Cardiac muscle cell (in vitro differentiated cells and primary cell): ENCODE data around the gene ZCCHC18. TPM values are rescaled to one million over a fixed set of nuclear protein-coding genes. Genes with fewer than 3 reads are reported as not detected.
"Not testable (repeated sequence)": the region's sequence is repeated elsewhere in the genome, so short reads cannot be mapped to it uniquely, and the experiment has no call there.

Source experiments
- DNase-seq, 2 donors: peaks; one replicate each; pipeline versions ENCODE4 v3.0.0 to v3.0.0-alpha.2; 2010 to 2017; ENCODE audit warnings: low read depth in 1 of 2, low spot score in 1 of 2
- H3K27ac ChIP-seq: fragments of 200-600 bp; sonication (generic); 2 replicates; pipeline ENCODE4 v1.5.1; 2016
- H3K27me3 ChIP-seq: fragments of 200-600 bp; sonication (generic); 2 replicates; pipeline ENCODE4 v1.6.0; 2016; ENCODE audit warnings: control low read depth
- H3K36me3 ChIP-seq: fragments of 200-600 bp; sonication (generic); 2 replicates; pipeline ENCODE4 v1.5.1; 2016; ENCODE audit warnings: control low read depth
- H3K4me1 ChIP-seq: fragments of 200-600 bp; sonication (generic); 2 replicates; pipeline ENCODE4 v1.8.1; 2017; ENCODE audit warnings: low read depth, mild to moderate bottlenecking, mixed run types
- H3K4me3 ChIP-seq: fragments of 200-600 bp; sonication (generic); 2 replicates; pipeline ENCODE4 v1.5.1; 2016; ENCODE audit warnings: mild to moderate bottlenecking
- H3K9me3 ChIP-seq: fragments of 200-600 bp; sonication (generic); 2 replicates; pipeline ENCODE4 v1.5.1; 2017; ENCODE audit warnings: low read depth, mild to moderate bottlenecking, control low read depth
- polyA plus RNA-seq: library from polyadenylated mRNA; unstranded; fragments of >200 nt; fragmentation: Nextera tagmentation; extraction: Ambion mirVana; gene quantifications from 2 replicates; pipeline ENCODE4 v1.2.1, GENCODE V29; 2016
- total RNA-seq: library from RNA; depleted of rRNA; stranded (reverse); fragments of >200 nt; gene quantifications from 2 replicates; pipeline ENCODE4 v1.2.3, GENCODE V29; 2016
- TF ChIP-seq, protein P1 (sequence below): IDR thresholded peaks from 2 replicates; pipeline ENCODE4 v1.5.1; 2012; ENCODE audit warnings: low read depth, mild to moderate bottlenecking, low read length

ZCCHC18 gene
- total RNA-seq (4.1 and 4.5 TPM in 2 replicates), polyA plus RNA-seq (4.8 and 5.5 TPM in 2 replicates)

DNA sequence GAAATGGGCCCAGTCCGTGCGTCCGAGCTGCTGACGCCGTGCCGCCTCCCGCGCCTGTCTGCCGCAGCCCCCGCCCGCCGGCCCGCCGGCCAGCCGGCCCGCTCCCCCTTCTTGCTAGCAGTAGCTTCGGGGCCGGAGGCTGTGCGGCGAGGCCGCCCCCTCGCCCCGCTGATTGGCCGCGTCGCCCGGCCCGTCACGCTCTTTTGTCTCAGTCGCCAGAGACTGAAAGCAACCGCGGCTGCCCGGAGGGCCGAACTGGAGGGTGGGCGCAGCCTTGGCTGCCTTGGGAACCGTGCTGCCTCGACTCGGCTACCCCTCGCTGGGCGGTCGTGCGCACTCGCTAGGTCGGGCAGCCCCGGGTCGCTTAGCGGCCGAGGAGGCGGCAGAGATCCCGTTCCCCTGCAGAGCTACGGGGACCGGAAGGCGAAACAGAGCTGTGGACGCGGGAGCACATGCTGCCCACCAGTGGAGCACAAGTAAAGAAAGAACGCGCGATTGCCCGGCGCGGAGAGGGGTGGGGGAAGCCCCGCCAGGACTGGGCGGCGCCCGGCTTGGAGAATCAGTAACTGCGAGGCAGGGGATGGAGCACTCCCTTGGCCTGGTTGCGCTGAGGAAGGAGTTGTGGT, at the start of gene ZCCHC18:
ZCCHC18 (plus strand) TSS at position 198 of the 626 bp plus-strand sequence. CDS start 1,589 bp downstream, outside the sequence.
- H3K27me3 ChIP-seq, result no peaks in the 10 kb centered on the region
- H3K27ac ChIP-seq, result peak within 1 kb of the TSS; percentile 41
- H3K4me1 ChIP-seq, result no peaks in the 10 kb centered on the region

GRCh38 chrX:104062636-104063035, 49.7 kb upstream of the ZCCHC18 start:
- H3K9me3 ChIP-seq, H3K27me3 ChIP-seq, DNase-seq, H3K4me3 ChIP-seq, H3K36me3 ChIP-seq, H3K27ac ChIP-seq, H3K4me1 ChIP-seq: not testable (repeated sequence)

More for the DNA sequence above, at the start of gene ZCCHC18:
- H3K4me3 ChIP-seq, result peak within 1 kb of the TSS; percentile 47
- no peaks in the 10 kb centered on the region for H3K36me3 ChIP-seq
- no peaks in the 10 kb centered on the region for H3K9me3 ChIP-seq
- TF ChIP-seq, protein P1, sequence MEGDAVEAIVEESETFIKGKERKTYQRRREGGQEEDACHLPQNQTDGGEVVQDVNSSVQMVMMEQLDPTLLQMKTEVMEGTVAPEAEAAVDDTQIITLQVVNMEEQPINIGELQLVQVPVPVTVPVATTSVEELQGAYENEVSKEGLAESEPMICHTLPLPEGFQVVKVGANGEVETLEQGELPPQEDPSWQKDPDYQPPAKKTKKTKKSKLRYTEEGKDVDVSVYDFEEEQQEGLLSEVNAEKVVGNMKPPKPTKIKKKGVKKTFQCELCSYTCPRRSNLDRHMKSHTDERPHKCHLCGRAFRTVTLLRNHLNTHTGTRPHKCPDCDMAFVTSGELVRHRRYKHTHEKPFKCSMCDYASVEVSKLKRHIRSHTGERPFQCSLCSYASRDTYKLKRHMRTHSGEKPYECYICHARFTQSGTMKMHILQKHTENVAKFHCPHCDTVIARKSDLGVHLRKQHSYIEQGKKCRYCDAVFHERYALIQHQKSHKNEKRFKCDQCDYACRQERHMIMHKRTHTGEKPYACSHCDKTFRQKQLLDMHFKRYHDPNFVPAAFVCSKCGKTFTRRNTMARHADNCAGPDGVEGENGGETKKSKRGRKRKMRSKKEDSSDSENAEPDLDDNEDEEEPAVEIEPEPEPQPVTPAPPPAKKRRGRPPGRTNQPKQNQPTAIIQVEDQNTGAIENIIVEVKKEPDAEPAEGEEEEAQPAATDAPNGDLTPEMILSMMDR, result no peak
- peak; percentile 67 to 88 for DNase-seq

- not testable (repeated sequence) for DNase-seq, H3K36me3 ChIP-seq, H3K4me3 ChIP-seq, H3K27me3 ChIP-seq, H3K27ac ChIP-seq, H3K9me3 ChIP-seq, H3K4me1 ChIP-seq
Observed at GRCh38 chrX:104075778-104076445, 36.4 kb upstream of the ZCCHC18 start, which contains the start of gene TMSB15C. Gene TMSB15C (minus strand): TSS chrX:104076236.

DNA sequence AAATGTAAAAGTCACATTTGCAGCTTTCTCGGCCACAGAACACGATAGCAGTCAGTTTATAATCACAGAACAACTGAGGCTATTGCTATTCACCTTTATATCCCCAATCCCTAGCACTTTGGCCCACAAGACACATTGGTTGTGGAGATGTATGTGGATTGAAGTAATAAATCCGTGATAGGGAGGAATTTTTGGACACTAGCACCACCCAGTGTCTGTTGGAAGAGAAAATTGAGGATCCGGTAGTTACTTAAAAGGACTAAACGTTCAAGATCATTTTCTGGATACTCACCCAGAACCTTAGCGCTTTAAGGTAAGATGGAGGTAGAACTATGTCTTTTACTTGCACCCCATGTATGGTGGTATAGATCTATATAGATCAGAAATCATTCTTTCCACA, 34.5 kb upstream of the ZCCHC18 start:
- not testable (repeated sequence) for H3K4me1 ChIP-seq, H3K36me3 ChIP-seq, DNase-seq

GRCh38 chrX:104084063-104084462, 28.3 kb upstream of the ZCCHC18 start:
- Histone ChIP-seq H3K36me3 (no peaks in the 10 kb centered on the region), H3K4me3 (no peak overlapping the region), H3K4me1 (no peaks in the 10 kb centered on the region), H3K27me3 (peaks cover 3% of the 10 kb centered on the region), H3K27ac (no peak overlapping the region), H3K9me3 (no peaks in the 10 kb centered on the region)
- DNase-seq, result no peak
- TF ChIP-seq, protein P1, result no peak

More for the DNA sequence above, 34.5 kb upstream of the ZCCHC18 start:
- H3K4me3 ChIP-seq, H3K9me3 ChIP-seq, H3K27ac ChIP-seq, H3K27me3 ChIP-seq: not testable (repeated sequence)

DNA sequence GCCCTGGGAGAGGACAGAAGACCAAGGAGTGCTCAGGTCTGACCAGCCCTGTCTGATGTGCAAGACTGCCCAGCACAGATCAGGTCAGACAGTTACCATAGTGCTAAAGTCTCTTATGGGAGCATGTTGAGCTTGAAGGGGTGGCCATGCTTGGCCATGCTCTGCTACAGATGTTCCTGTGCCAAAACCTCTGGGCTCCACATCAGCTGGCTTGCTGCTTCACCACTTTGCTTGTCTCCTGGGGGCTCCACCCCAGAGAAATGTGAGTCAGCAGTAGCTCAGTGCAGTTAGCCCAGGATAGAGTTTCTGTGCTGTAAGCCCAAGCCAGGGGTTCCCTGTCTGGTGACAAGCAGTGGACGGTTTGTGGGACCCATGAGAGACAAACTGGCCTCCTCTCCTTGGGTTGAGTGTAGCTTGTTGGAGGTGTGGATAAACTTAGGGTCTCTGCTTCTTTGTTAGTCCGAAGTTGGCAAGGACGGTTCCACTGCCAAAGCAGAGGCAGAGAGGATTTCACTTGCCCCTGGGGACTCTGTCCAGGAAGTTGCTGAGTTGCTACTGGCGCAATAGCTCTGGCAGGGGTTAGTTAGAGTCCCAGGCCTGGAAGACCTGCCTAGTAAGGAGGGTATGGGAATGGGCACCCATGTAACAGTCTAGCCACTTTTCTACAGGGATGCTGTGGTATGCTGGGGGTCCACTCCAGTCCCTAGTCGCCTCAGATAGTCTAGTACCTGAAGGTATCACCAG, 27.6 kb upstream of the ZCCHC18 start:
- H3K27me3 ChIP-seq, result peaks cover 3% of the 10 kb centered on the region
- no peak overlapping the region for H3K4me3 ChIP-seq
- H3K9me3 ChIP-seq, result no peaks in the 10 kb centered on the region
- H3K27ac ChIP-seq, result no peak overlapping the region
- no peaks in the 10 kb centered on the region for H3K4me1 ChIP-seq
- TF ChIP-seq, protein P1, result no peak
- H3K36me3 ChIP-seq, result no peaks in the 10 kb centered on the region
- DNase-seq, result peak in 1 of 2 donors; percentile 14

GRCh38 chrX:104085477-104085876, 26.8 kb upstream of the ZCCHC18 start:
- Histone ChIP-seq H3K9me3 (no peaks in the 10 kb centered on the region), H3K27me3 (peaks cover 3% of the 10 kb centered on the region), H3K4me3 (no peak overlapping the region), H3K36me3 (no peaks in the 10 kb centered on the region), H3K27ac (no peak overlapping the region), H3K4me1 (no peaks in the 10 kb centered on the region)
- TF ChIP-seq, protein P1, result no peak
- DNase-seq, result no peak
